CD14-positive monocyte (primary cell): Measurements from ENCODE around the gene TSEN54. TPM values are rescaled to one million over a fixed set of nuclear protein-coding genes. Genes with fewer than 3 reads are reported as not detected.

Source experiments
- DNase-seq, 3 donors: peaks; one replicate each; pipeline ENCODE4 v3.0.0-alpha.2; 2011 to 2022
- H2AFZ ChIP-seq: 2 replicates; pipeline ENCODE4 v1.6.0; 2012; ENCODE audit warnings: mild to moderate bottlenecking, low read depth, low read length, inconsistent platforms; ENCODE audit not compliant: insufficient read depth, poor library complexity, severe bottlenecking
- H3K27ac ChIP-seq, 2 donors: 1 replicate in 1 of 2; 2 replicates in 1 of 2; pipeline ENCODE4 v1.5.1; 2012 to 2013; ENCODE audit warnings: low read length in 2 of 2, control low read depth in 1 of 2, inconsistent platforms in 1 of 2, low read depth in 1 of 2, mild to moderate bottlenecking in 1 of 2
- H3K27me3 ChIP-seq, 2 donors: one replicate each; pipeline versions ENCODE4 v1.6.0 to v1.6.1; 2011 to 2013; ENCODE audit warnings: low read length in 2 of 2; ENCODE audit not compliant: control insufficient read depth in 2 of 2, insufficient read depth in 2 of 2
- H3K36me3 ChIP-seq, 2 donors: replicated peaks in 1 of 2; 1 replicate in 1 of 2; 2 replicates in 1 of 2; pipeline versions ENCODE4 v1.5.1 to v1.6.1; 2012 to 2013; ENCODE audit warnings: low read length in 2 of 2, control low read depth in 1 of 2, inconsistent platforms in 1 of 2, mild to moderate bottlenecking in 1 of 2; ENCODE audit not compliant: insufficient read depth in 2 of 2, control insufficient read depth in 1 of 2
- H3K4me1 ChIP-seq, 2 donors: 1 replicate in 1 of 2; 2 replicates in 1 of 2; pipeline versions ENCODE4 v1.5.1 to v1.6.1; 2012 to 2013; ENCODE audit warnings: low read length in 2 of 2, control low read depth in 1 of 2, inconsistent platforms in 1 of 2, mild to moderate bottlenecking in 1 of 2, moderate library complexity in 1 of 2; ENCODE audit not compliant: insufficient read depth in 2 of 2, control insufficient read depth in 1 of 2
- H3K4me2 ChIP-seq: replicated peaks from 2 replicates; pipeline ENCODE3; 2012; ENCODE audit warnings: low read length, moderate library complexity, mild to moderate bottlenecking; ENCODE audit not compliant: poor library complexity, severe bottlenecking; ENCODE audit errors: extremely low read depth
- H3K4me3 ChIP-seq, 3 experiments: fragments of 200-600 bp in 1 of 3; sonication (generic) in 1 of 3; replicated peaks in 1 of 3; 1 replicate in 2 of 3; 2 replicates in 1 of 3; pipeline ENCODE4 v1.5.1; 2011 to 2013; ENCODE audit warnings: low read length in 3 of 3, mild to moderate bottlenecking in 3 of 3, control low read depth in 2 of 3, low read depth in 2 of 3, inconsistent platforms in 1 of 3, moderate library complexity in 1 of 3
- H3K79me2 ChIP-seq: 2 replicates; pipeline ENCODE4 v1.6.0; 2012; ENCODE audit warnings: mild to moderate bottlenecking, control low read depth, inconsistent platforms, low read length, moderate library complexity; ENCODE audit not compliant: insufficient read depth
- H3K9ac ChIP-seq: 2 replicates; pipeline ENCODE4 v1.6.0; 2017; ENCODE audit warnings: low read length, mild to moderate bottlenecking; ENCODE audit not compliant: insufficient read depth, poor library complexity, severe bottlenecking
- H3K9me3 ChIP-seq, 2 donors: replicated peaks in 1 of 2; 1 replicate in 1 of 2; 2 replicates in 1 of 2; pipeline versions ENCODE4 v1.5.1 to v1.6.1; 2012 to 2013; ENCODE audit warnings: low read length in 2 of 2, control low read depth in 1 of 2; ENCODE audit not compliant: control insufficient read depth in 1 of 2, insufficient read depth in 1 of 2
- H4K20me1 ChIP-seq: 2 replicates; pipeline ENCODE4 v1.6.0; 2012; ENCODE audit warnings: mild to moderate bottlenecking, low read length, control low read depth, moderate library complexity; ENCODE audit not compliant: insufficient read depth
- H3K27ac Mint-ChIP-seq, 7 donors: one replicate each; pipeline ENCODE4 v1.8.0; 2020; ENCODE audit warnings: mild to moderate bottlenecking in 7 of 7, mixed read lengths in 7 of 7, moderate library complexity in 6 of 7, inconsistent platforms in 2 of 7
- H3K27me3 Mint-ChIP-seq, 3 donors: one replicate each; pipeline ENCODE4 v1.8.0; 2021 to 2022; ENCODE audit warnings: low read depth in 3 of 3, mild to moderate bottlenecking in 3 of 3, mixed read lengths in 3 of 3, moderate library complexity in 3 of 3, inconsistent platforms in 1 of 3
- H3K36me3 Mint-ChIP-seq, 2 donors: one replicate each; pipeline ENCODE4 v1.8.0; 2020; ENCODE audit warnings: mixed read lengths in 2 of 2, inconsistent platforms in 1 of 2, mild to moderate bottlenecking in 1 of 2
- H3K4me1 Mint-ChIP-seq: one replicate; pipeline ENCODE4 v1.8.0; 2020; ENCODE audit warnings: mild to moderate bottlenecking, mixed read lengths
- H3K4me3 Mint-ChIP-seq, 2 donors: one replicate each; pipeline ENCODE4 v1.8.0; 2020; ENCODE audit warnings: mild to moderate bottlenecking in 2 of 2, mixed read lengths in 2 of 2, moderate library complexity in 1 of 2
- H3K9me3 Mint-ChIP-seq, 7 donors: one replicate each; pipeline ENCODE4 v1.8.0; 2020 to 2022; ENCODE audit warnings: mixed read lengths in 7 of 7, mild to moderate bottlenecking in 6 of 7, moderate library complexity in 6 of 7, inconsistent platforms in 2 of 7
- CTCF ChIP-seq: fragments of 200-600 bp; IDR thresholded peaks from one replicate; pipeline ENCODE4 v1.8.0; 2022; ENCODE audit warnings: antibody characterized with exemption, mild to moderate bottlenecking
- WGBS: methylation state at CpG from one replicate; pipeline ENCODE4 v1.1.5; 2013; ENCODE audit warnings: missing lambda C conversion rate; ENCODE audit not compliant: insufficient coverage; 5-methylcytosine and 5-hydroxymethylcytosine counted together
- intact Hi-C, 2 donors: fragments of 100-400 bp; cut with micrococcal nuclease; formaldehyde crosslinking; loops; one replicate each; pipeline versions ENCODE4 v1.15.0 to v1.15.1; 2023
- polyA plus RNA-seq, 3 donors: library from polyadenylated mRNA; depleted of rRNA in 1 of 3; unstranded in 2 of 3; stranded (reverse) in 1 of 3; fragments of 300-500 nt in 2 of 3; fragments of >200 nt in 1 of 3; fragmentation: Illumina TruSeq in 2 of 3; gene quantifications; 1 replicate in 2 of 3; 2 replicates in 1 of 3; pipeline ENCODE4 v1.2.3, GENCODE V29; 2012 to 2021

The TSEN54 gene
- polyA plus RNA-seq, 3 donors = 10.3 to 13.6 (median 11.8) TPM

GRCh38 chr17:75573994-75574393 is 57.7 kb downstream of the TSEN54 start:
- TF ChIP-seq CTCF = no peak
- H4K20me1 ChIP-seq = no peaks in the 10 kb centered on the region
- DNase-seq = no peak
- H3K27ac Mint-ChIP-seq = peak overlapping the region in 1 of 7 donors; percentile 31
- H3K4me3 ChIP-seq = no peak overlapping the region
- no peak overlapping the region for H3K27ac ChIP-seq
- H3K79me2 ChIP-seq = no peaks in the 10 kb centered on the region
- H3K4me2 ChIP-seq = no peak overlapping the region
- peaks cover 20% of the 10 kb centered on the region for H3K4me1 Mint-ChIP-seq
- H3K9me3 ChIP-seq = no peaks in the 10 kb centered on the region
- intact Hi-C loops = loop anchor here in 1 of 2 donors (5.0 kb wide), 1 partner anchor 57 kb away; the partner anchor contains the start of genes CASKIN2 and TSEN54
- H2AFZ ChIP-seq = no peak overlapping the region
- no peaks in the 10 kb centered on the region for H3K27me3 ChIP-seq
- H3K36me3 Mint-ChIP-seq = peaks cover 0 to 4% of the 10 kb centered on the region in 2 donors
- H3K4me3 Mint-ChIP-seq = no peak overlapping the region
- WGBS = 96% methylated on average over 7 of the region's 13 CpGs
- peaks cover 20% of the 10 kb centered on the region in 2 donors for H3K4me1 ChIP-seq
- no peaks in the 10 kb centered on the region for H3K9me3 Mint-ChIP-seq
- H3K27me3 Mint-ChIP-seq = peaks cover 2 to 6% (median 4%) of the 10 kb centered on the region in 3 donors
- no peak overlapping the region for H3K9ac ChIP-seq
- no peaks in the 10 kb centered on the region for H3K36me3 ChIP-seq

Other genes starting within 250 kb of the TSEN54 start
- gene MIF4GD, start 245.3 kb upstream of the TSEN54 start, polyA plus RNA-seq = 100 to 1,000 TPM in 1 of 3 donors, 10 to 100 TPM in 2; 66.9 to 103 (median 80.6) TPM
- gene SLC25A19, start 227.1 kb upstream of the TSEN54 start, polyA plus RNA-seq = 10 to 100 TPM; 14.4 to 21.5 (median 18.8) TPM
- 100 to 1,000 TPM; 164 to 338 (median 262) TPM for gene GRB2, start 110.8 kb upstream of the TSEN54 start, polyA plus RNA-seq
- gene TMEM94, start 59.9 kb upstream of the TSEN54 start, polyA plus RNA-seq = 100 to 1,000 TPM in 1 of 3 donors, 1 to 10 TPM in 2; 7.2 to 129 (median 8.4) TPM
- gene CASKIN2, start 991 bp upstream of the TSEN54 start, polyA plus RNA-seq = under 1 TPM in 1 of 3 donors, not detected in 2; 0.33 TPM
- gene LLGL2, start 9.2 kb downstream of the TSEN54 start, polyA plus RNA-seq = 1 to 10 TPM; 4.8 to 7.5 (median 5.5) TPM
- 100 to 1,000 TPM in 1 of 3 donors, under 1 TPM in 2; 0.17 to 596 (median 0.62) TPM for gene MYO15B, start 71.3 kb downstream of the TSEN54 start, polyA plus RNA-seq
- gene SMIM5, start 116.9 kb downstream of the TSEN54 start, polyA plus RNA-seq = 1 to 10 TPM in 1 of 3 donors, under 1 TPM in 2; 0.15 to 3.3 (median 0.43) TPM
- 10 to 100 TPM in 1 of 3 donors, 1 to 10 TPM in 2; 3.1 to 27.7 (median 4.4) TPM for gene RECQL5, start 150.6 kb downstream of the TSEN54 start, polyA plus RNA-seq
- gene SAP30BP, start 150.8 kb downstream of the TSEN54 start, polyA plus RNA-seq = 100 to 1,000 TPM in 1 of 3 donors, 10 to 100 TPM in 2; 43.8 to 130 (median 61.6) TPM
- under 1 TPM in 2 of 3 donors, not detected in 1; 0.09 to 0.82 TPM for gene ITGB4, start 204.9 kb downstream of the TSEN54 start, polyA plus RNA-seq
- gene GALK1, start 248.7 kb downstream of the TSEN54 start, polyA plus RNA-seq = 100 to 1,000 TPM in 1 of 3 donors, 10 to 100 TPM in 2; 44.8 to 108 (median 84.3) TPM